Measurements from ENCODE around the gene NFATC3. TPM values are rescaled to one million over a fixed set of nuclear protein-coding genes. Genes with fewer than 3 reads are reported as not detected.

Gene NFATC3
- total and polyA plus RNA-seq, 2 experiments from 2014 or later, result 13.1 to 35.9 TPM

- Histone ChIP-seq H3K4me1 (ENCODE audit: insufficient read depth) (peaks cover 24% of the 10 kb centered on the region), H3K9me3 (ENCODE audit: low read depth) (no peaks in the 10 kb centered on the region), H3K4me2 (no peak overlapping the region), H3K36me3 (replicated peaks; ENCODE audit: insufficient read depth, low read depth) (no peaks in the 10 kb centered on the region), H3K27me3 (no peaks in the 10 kb centered on the region), H4K20me1 (ENCODE audit: insufficient read depth, poor library complexity, severe bottlenecking) (peaks cover 12% of the 10 kb centered on the region), H3K27ac (peak overlapping the region; percentile 42), H3K79me2 (peaks cover 13% of the 10 kb centered on the region), H3K9me2 (replicated peaks; ENCODE audit: insufficient read depth) (no peaks in the 10 kb centered on the region), H2AFZ (no peak overlapping the region), H3K4me3 (no peak overlapping the region)
- peak; percentile 51 for DNase-seq (ENCODE audit: low spot score)
- TF ChIP-seq EZH2 (IDR thresholded peaks at IDR 0.05; ENCODE audit: borderline replicate concordance), result no peak
- TF ChIP-seq EZH2phosphoT487 (IDR thresholded peaks at IDR 0.05; ENCODE audit: low read depth, severe bottlenecking, unreplicated experiment), result no peak
- TF ChIP-seq CTCF (IDR thresholded peaks at IDR 0.05; ENCODE audit: poor library complexity), result no peak
Measured at GRCh38 chr16:68081861-68082628, 3.1 kb upstream of the NFATC3 start.

GRCh38 chr16:68082629-68083238, 2.4 kb upstream of the NFATC3 start:
- peaks cover 20% of the 10 kb centered on the region for H3K79me2 ChIP-seq
- H2AFZ ChIP-seq, result no peak overlapping the region
- H3K9me3 ChIP-seq (ENCODE audit: low read depth), result no peaks in the 10 kb centered on the region
- H3K27ac ChIP-seq, result peak overlapping the region; percentile 99
- no peaks in the 10 kb centered on the region for H3K27me3 ChIP-seq
- no peak overlapping the region for H3K4me2 ChIP-seq
- H3K36me3 ChIP-seq (replicated peaks; ENCODE audit: insufficient read depth, low read depth), result no peaks in the 10 kb centered on the region
- 100% methylated on average over 2 of the region's 2 CpGs for WGBS (ENCODE audit: low lambda C conversion rate, missing lambda C conversion rate)
- H3K4me1 ChIP-seq (ENCODE audit: insufficient read depth), result peaks cover 24% of the 10 kb centered on the region
- no peak overlapping the region for H3K4me3 ChIP-seq
- H3K9me2 ChIP-seq (replicated peaks; ENCODE audit: insufficient read depth), result no peaks in the 10 kb centered on the region
- DNase-seq (ENCODE audit: low spot score), result no peak
- TF ChIP-seq CTCF (IDR thresholded peaks at IDR 0.05; ENCODE audit: poor library complexity), result no peak
- no peak for TF ChIP-seq EZH2 (IDR thresholded peaks at IDR 0.05; ENCODE audit: borderline replicate concordance)
- TF ChIP-seq EZH2phosphoT487 (IDR thresholded peaks at IDR 0.05; ENCODE audit: low read depth, severe bottlenecking, unreplicated experiment), result no peak
- H4K20me1 ChIP-seq (ENCODE audit: insufficient read depth, poor library complexity, severe bottlenecking), result peaks cover 15% of the 10 kb centered on the region

- H3K9me2 ChIP-seq (replicated peaks; ENCODE audit: insufficient read depth), result no peaks in the 10 kb centered on the region
- peaks cover 24% of the 10 kb centered on the region for H3K4me1 ChIP-seq (ENCODE audit: insufficient read depth)
- 83% methylated on average over 4 of the region's 4 CpGs for WGBS (ENCODE audit: low lambda C conversion rate, missing lambda C conversion rate)
- peaks cover 15% of the 10 kb centered on the region for H4K20me1 ChIP-seq (ENCODE audit: insufficient read depth, poor library complexity, severe bottlenecking)
- H2AFZ ChIP-seq, result no peak overlapping the region
- no peaks in the 10 kb centered on the region for H3K27me3 ChIP-seq
- H3K4me3 ChIP-seq, result no peak overlapping the region
- peak overlapping the region; percentile 99 for H3K27ac ChIP-seq
- DNase-seq (ENCODE audit: low spot score), result no peak
- no peaks in the 10 kb centered on the region for H3K9me3 ChIP-seq (ENCODE audit: low read depth)
- H3K79me2 ChIP-seq, result peaks cover 26% of the 10 kb centered on the region
- peak overlapping the region; percentile 84 for H3K4me2 ChIP-seq
- H3K36me3 ChIP-seq (replicated peaks; ENCODE audit: insufficient read depth, low read depth), result no peaks in the 10 kb centered on the region
- TF ChIP-seq EZH2 (IDR thresholded peaks at IDR 0.05; ENCODE audit: borderline replicate concordance), result no peak
- TF ChIP-seq EZH2phosphoT487 (IDR thresholded peaks at IDR 0.05; ENCODE audit: low read depth, severe bottlenecking, unreplicated experiment), result no peak
Measured at GRCh38 chr16:68083239-68083781, 1.9 kb upstream of the NFATC3 start.
